Sciatic nerve (tissue), 2 donors: Measurements from ENCODE around the gene C19orf38. TPM values are rescaled to one million over a fixed set of nuclear protein-coding genes. Genes with fewer than 3 reads are reported as not detected.

Experiments
- ATAC-seq: fragments of 200-7000 bp; cut with Tn5 transposase; one replicate; pipeline ENCODE4 v1.9.1; 2020; ENCODE audit warnings: mild to moderate bottlenecking, moderate library complexity
- DNase-seq: peaks from one replicate; pipeline ENCODE4 v3.0.0-alpha.2; 2020; ENCODE audit warnings: low spot score
- intact Hi-C: fragments of 100-400 bp; cut with DNase I; formaldehyde crosslinking; loops from one replicate; pipeline ENCODE4 v1.14.2; 2022
- total RNA-seq: library from RNA; stranded (reverse); fragmentation: NEBNext Ultra II Directional; extraction: Animal tissue kit (Norgen Biotek cat#: 25700); gene quantifications from one replicate; pipeline ENCODE4 v1.2.1, GENCODE V29; 2021
- donor health status: DM: no; HTN: no; CAD: no.
- donor health status: DM: no; HTN: no; CAD: no.

The C19orf38 gene
- total RNA-seq, 1 donor from 2014 or later = 2.7 TPM

GRCh38 chr19:10891405-10892086, 43.3 kb downstream of the C19orf38 start:
- ATAC-seq (peak; percentile 49), DNase-seq (no peak)
- intact Hi-C loops = no loop called here

DNA sequence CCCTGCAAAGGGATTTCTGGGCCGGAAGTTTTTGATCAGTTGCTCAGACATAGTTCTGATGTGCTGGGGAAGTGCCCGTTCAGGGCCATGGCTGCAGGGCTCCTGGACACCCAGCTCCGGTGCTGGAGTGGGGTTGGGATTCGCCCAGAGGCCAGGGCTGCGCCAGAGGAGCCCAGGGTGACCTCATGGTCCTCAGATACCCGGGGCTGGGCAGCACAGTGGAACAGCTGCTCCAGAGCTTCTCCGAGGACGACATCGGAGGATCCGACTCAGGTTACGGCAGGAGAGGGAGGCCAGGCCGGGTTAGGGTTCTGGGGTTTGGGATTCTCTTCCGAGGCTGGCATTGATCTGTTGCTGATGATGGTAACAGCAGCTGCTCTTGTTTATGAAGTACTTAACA, 44.0 kb downstream of the C19orf38 start:
- no peak for ATAC-seq

DNA sequence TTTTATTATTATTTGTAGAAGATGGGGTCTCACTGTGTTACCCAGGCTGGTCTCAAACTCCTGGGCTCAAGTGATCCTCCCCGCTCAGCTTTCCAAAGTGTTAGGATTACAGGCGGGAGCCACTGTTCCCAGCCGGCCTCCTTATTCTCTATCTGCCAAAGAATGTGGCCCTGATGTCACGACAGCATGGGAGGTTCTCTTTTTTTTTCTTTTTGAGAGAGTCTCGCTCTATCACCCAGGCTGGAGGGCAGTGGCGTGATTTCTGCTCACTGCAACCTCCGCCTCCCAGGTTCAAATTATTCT, 46.6 kb downstream of the C19orf38 start:
- no peak for ATAC-seq
- intact Hi-C loops = no loop called here
- no peak for DNase-seq

More for the DNA sequence above, 44.0 kb downstream of the C19orf38 start:
- DNase-seq = no peak
- intact Hi-C loops = no loop called here

DNA sequence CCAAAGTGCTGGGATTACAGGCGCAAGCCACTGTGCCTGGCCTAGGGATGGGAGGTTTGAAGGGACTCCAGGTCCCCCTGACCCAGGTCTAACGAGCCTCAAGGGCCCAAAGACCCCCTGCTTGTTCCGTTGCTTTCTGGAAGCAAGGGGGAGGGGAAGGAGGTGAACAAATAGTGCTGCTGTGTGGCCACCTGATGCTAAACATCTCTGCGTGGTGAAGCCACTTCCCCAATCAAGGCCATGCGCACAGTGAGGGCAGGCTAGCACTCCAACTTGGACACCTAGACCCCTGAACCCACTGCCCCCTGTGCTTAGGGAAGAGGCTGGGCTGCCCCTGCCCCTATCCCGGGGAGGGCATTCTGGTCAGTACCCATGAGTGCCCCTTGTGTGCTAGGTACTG, 47.1 kb downstream of the C19orf38 start:
- DNase-seq = no peak
- ATAC-seq = no peak
- intact Hi-C loops = no loop called here

DNA sequence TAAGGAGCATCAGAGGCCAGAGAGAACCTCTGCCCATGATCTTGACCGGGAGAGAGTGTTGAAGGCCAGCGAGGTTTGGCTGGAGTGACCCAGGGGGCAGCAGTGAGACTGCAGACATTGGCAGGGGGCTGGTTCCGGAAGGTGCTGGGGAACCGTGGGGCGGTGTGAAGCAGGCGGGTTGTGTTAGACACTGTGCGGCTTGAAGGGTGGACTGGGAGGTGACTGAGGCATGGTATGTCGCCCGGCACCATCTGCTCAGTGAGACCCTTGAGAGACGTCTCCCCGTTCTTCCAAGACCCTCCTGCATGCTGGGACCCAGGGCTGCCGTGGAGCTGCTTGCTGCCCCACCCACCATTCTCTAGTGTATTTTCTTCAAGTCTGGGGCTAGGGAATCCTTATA, 47.7 kb downstream of the C19orf38 start:
- DNase-seq = no peak
- no peak for ATAC-seq
- intact Hi-C loops = no loop called here

- DNase-seq (no peak), ATAC-seq (no peak)
- intact Hi-C loops = no loop called here
Observed at GRCh38 chr19:10896851-10897526, 48.8 kb downstream of the C19orf38 start.

DNA sequence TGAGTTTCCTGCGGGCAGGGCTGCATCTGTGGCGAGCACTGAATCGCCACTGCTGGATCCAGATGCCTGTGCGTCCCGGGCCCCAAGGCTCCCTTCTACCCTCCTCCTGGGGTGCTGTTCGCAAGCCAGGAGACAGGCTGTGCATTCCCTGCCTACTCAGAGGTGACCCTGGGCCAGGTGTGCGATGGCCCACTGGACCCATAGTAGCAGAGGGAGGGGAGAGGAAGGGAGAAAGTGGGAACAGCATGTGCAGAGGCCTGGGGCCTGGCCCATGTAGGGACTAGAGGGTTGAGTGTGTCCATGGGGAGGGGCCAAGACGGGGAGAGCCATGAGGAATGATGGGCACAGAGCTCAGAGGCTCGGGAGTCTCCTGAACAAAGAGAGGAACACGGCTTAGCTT, 50.4 kb downstream of the C19orf38 start:
- ATAC-seq = peak; percentile 6
- intact Hi-C loops = no loop called here
- no peak for DNase-seq

DNA sequence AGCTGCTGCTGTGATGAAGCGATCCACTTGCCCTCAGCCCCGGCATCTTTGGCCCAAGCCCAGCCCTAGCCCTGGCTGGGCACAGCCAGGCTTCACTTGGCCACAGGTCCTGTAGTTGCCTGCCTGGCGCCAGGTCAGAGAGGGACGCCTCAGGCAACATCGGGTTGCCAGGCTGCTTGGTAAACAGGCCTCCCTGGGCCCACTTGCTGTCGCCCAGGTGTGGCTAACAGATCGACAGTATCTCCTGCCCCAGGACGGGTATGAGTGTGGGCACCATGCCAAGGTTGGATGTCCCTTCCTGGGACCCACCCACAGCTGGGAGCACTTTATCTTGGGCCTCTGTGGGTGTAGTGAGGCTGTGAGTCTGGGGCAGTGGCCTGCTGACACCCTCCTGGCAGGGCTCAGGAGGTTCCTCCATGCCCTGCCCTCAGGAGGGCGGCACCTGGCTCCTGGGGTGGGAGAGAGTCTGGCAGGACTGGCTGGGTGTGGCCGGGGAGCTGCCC, 51.0 kb downstream of the C19orf38 start:
- DNase-seq = no peak
- ATAC-seq = no peak
- intact Hi-C loops = no loop called here

GRCh38 chr19:10907925-10908324, 59.7 kb downstream of the C19orf38 start:
- no peak for DNase-seq
- no peak for ATAC-seq
- intact Hi-C loops = no loop called here

- intact Hi-C loops = no loop called here
- DNase-seq (no peak), ATAC-seq (no peak)
Observed at GRCh38 chr19:10908380-10908960, 60.3 kb downstream of the C19orf38 start.

DNA sequence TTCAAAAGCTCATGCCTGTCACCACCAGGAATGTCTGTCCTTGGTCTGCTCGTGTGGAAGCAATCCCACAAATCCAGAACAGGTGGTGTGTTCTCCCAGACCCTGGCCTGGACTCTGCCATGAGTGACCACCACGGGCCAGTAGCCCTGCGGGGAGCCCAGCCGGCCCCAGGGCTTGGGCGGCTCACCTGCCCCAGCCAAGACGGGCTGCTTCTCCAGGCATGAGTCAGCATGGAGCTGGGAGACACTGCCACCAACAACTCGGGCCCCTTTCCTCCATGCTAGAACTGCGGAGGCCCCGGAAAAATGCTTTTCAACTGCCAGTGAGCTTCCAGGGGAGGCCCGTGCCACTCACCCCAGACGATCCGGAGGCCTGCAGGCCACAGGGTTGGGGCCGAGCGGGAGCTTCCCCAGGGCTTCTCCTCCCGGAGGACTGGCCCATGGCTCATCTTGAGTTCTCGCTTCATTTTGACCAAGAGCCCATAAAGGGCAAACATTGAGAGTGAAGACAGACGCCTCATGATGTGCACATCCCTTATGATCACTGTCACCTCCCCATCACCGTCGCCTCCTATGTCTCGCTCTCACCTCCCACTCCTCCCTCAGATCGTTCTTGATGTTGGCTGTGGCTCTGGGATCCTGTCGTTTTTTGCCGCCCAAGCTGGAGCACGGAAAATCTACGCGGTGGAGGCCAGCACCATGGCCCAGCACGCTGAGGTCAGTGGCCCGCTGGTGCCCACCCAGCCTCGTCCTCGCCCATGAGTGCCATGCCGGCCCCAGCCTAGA, 63.6 kb downstream of the C19orf38 start:
- intact Hi-C loops = no loop called here
- ATAC-seq = no peak
- no peak for DNase-seq

DNA sequence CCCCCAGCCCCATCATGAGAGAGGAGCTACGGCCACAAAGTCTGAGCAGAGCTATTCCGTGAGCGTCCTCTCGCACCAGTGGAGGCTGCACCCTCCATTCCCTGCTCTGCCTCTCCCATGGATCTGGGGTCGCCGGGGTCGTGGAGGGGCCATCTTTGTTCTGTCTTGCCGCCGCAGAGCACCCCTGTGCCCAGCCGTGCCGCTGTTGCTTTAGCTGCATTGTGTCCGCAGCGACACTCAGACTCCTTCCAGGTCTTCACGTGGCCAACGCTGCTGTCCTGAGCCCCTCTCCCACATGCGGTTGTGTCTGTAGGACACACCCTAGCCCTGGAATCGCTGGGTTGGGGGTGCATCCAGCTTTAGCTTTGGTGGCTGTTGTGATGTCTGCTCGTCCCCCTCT, 64.4 kb downstream of the C19orf38 start:
- no peak for ATAC-seq
- DNase-seq = no peak
- intact Hi-C loops = no loop called here

DNA sequence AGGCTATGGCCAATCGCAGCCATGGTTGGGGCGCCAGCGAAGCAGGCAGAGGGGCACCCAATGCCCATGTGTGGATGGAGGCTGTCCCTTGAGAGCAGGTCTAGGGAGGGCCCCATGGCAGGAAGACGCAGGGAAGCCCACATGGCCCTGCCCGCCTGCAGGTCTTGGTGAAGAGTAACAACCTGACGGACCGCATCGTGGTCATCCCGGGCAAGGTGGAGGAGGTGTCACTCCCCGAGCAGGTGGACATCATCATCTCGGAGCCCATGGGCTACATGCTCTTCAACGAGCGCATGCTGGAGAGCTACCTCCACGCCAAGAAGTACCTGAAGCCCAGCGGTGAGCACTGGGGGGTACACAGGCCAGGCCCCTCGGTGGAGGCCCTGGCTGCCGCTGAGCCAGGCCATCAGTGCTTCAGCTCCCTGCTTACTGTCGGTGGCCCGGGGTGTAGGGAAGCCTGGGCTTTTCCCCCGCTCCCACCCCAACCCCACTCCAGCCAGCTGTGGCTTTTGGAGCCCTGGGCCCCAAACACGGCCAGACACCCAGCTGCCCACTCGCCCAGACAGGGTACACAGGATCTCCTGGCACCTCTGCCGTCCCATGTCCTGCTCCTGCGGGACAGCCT, 65.6 kb downstream of the C19orf38 start:
- ATAC-seq (no peak), DNase-seq (no peak)
- intact Hi-C loops = no loop called here

DNA sequence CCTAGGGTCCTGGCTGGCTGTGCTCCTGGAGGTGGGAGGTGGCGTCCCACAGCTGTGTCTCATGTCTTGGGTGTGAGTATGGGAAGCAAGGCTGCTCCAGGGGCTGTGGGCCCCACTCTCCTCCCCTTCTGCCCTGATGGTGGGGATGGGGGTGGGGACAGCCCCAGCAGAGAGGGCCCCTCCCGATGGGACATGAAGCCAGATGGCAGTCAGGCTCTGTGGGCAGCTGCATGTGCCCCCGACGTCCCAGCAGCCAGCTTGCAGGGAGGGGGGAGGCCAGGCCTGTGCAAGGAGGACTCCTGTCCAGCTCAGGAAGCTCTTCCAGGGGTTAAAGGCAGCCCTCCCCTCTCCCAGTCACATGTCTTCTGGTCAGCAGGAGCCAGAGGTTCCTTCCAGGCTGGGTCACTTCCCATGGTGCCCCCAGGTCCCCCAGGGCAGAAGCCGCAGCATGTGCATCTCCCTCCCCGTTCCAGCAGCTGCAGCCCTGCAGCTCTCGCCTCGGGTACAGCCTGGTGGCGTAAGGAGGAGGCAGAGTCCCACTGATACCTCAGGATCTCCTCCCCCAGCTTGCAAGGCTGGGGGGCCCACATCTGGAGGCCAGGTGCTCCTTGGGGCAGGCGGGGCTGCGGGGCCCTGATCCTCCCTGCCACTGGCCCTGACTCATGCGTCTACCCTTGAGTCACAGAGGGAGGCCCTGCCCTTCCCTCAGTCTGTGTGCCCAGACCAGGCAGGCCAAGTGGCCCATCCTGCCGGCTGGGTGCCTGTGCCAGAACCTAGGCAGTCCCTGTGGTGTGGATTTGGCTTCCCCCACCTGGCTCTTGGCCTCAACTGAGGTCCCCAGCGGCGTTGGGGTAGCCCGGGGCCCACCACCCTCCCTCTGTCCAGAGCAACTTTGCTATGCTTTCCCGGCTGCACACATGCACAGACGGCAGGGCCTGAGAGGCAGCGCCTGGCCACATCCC, 67.2 kb downstream of the C19orf38 start:
- ATAC-seq = peak; percentile 81

DNA sequence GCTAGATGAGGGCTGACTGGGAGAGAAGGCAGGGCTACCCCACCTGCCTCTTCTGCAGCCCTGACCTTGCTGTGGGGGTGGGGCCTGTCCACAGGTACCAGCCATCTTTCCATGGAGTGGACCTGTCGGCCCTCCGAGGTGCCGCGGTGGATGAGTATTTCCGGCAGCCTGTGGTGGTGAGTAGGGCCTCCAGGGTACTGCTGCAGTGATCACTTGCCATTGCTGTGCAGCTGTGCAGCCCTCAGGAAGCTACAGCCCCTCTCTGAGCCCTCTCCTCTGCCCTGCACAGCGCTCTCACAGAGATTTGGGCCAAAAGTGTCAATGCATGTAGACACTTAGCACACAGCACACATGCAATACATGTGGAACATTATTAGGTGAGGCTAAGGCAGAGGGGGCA, 68.4 kb downstream of the C19orf38 start:
- DNase-seq (no peak), ATAC-seq (no peak)
- intact Hi-C loops = no loop called here

More for the DNA sequence above, 67.2 kb downstream of the C19orf38 start:
- intact Hi-C loops = no loop called here
- DNase-seq = no peak

DNA sequence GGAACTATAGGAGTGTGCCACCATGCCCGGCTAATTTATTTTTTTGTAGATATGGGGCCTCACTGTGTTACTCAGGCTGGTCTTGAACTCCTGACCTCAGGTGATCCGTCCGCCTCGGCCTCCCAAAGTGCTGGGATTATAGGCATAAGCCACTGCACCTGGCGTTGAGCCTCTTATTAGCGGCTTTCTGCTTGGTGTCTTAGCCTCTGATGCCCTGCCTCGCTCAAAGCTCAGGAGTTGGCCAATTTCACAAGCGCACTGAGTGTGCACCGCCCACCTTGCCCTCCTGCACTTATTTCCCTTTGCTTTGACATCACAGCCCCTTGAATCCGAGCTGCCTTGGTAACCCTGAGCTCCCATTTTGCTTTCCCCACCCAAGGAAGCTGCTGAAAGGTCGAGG, 70.1 kb downstream of the C19orf38 start:
- ATAC-seq (no peak), DNase-seq (no peak)
- intact Hi-C loops = no loop called here
